ENCODE results near the gene OR52E5.

DNA sequence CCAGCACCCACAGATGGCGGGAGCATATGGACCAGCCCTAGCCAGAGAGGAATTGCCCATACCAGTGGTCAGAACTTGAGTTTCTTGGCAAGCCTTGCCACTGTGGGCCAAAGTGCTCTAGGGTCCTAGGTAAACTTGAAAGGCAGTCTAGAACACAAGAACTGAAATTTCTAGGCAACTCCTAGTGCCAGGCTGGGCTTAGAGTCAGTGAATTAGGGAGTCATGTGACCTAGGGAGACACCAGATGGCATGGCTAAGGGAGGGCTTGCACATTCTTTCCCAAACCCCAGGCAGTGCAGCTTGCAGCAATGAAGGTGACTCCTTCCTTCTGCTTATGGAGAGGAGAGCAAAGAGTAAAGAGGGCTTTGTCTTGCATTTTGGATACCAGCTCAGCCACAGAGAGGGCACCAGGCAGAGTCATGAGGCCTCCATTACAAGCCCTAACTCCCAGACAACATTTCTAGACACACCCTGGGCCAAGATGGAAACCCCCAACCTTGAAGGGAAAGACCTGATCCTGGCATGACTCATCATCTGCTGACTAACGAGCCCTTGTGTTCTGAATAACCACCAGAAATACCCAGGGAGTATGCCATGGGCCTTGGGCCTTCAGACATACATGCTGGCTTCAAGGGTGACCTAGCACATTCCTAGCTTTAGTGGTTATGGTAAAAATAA lies 29.9 kb downstream of the OR52E5 start:
- TF ChIP-seq CTCF (IDR thresholded peaks at IDR 0.05) = no peak
- TF ChIP-seq POLR2A (IDR thresholded peaks at IDR 0.05) = no peak
- no peak for TF ChIP-seq EP300 (IDR thresholded peaks at IDR 0.05)
